GM19351 (cell line): ENCODE data around the gene FAM20A.
A peak's percentile ranks its signal among the peaks of the same experiment; 100 is the strongest.
"Not testable (repeated sequence)": the region's sequence is repeated elsewhere in the genome, so short reads cannot be mapped to it uniquely, and the experiment has no call there.

Experiments
- ATAC-seq: cut with Tn5 transposase; IDR thresholded peaks from one replicate; pipeline ENCODE4 v1.9.1; 2021; ENCODE audit warnings: mild to moderate bottlenecking, moderate library complexity; ENCODE audit not compliant: unreplicated experiment

Gene FAM20A

DNA sequence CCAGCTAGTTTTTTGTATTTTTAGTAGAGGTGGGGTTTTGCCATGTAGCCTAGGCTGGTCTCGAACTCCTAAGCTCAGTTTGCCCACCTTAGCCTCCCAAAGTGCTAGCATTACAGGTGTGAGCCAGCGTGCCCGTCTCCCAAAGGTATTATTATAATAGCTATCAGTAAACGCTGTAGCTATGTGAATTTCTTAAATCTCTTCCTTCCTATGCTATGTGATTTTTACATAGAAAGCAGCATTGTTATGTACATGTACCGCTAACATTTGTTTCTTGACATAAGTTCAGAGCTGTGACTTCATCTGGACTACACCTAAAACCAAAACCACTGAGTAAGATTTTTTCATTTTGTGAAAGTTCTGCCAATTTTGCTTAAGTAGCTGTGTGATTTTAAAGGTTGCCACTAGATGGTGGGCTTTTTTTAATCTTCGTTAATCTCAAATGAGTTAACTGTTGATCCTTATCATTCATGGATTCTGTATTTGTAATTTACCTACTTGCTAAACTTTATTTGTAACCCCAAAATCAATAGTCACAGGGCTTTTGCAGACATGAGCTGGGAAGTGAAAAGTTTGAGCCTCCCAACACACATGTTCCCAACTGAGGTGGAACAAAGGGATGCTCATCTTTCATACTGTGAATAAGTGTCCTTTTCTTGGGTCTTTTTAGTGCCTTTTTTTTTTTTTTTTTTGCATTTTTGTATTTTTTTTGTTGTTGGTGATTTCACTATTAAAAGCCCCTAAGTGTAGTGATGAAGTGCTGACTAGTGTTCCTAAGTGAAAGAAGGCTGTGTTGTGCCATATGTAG lies 67.1 kb downstream of the FAM20A start:
- ATAC-seq, result no peak

DNA sequence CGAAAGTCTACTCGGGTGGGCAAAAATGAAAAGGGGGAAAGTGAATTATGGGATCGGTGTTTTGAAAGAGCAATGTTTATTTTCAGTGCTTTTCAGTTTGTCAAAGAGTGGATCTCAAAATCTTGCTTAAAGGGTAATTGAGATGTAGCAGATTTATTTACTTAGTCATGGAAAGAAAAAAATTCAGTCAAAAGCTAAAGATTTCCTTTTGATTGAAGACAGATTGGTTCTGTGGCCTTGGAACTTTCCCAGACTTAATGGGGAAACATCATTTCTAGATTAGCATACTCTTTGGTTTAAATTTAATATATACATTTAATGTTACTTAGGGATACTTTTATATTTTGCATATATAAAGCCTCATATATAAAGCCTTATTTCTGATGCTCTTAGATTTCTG lies 68.3 kb downstream of the FAM20A start:
- ATAC-seq, result no peak

DNA sequence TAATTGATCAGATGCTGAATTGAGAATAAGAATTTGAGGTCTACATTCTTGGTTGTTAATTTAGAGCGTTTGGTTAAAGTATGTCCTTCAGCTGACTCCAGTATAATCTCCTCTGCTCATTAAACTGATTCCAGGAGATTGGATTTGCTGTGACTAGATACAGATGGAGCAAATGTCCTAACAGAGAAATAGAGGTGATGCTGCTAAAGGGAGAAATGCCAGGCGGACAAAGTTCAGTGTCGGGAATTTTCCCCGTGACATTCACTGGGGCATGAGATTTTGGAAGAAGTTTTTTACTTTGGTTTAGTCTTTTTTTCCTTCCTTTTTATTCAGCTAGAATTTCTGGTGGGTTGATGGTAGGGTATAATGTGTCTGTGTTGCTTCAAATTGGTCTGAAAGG lies 69.9 kb downstream of the FAM20A start:
- ATAC-seq, result no peak

DNA sequence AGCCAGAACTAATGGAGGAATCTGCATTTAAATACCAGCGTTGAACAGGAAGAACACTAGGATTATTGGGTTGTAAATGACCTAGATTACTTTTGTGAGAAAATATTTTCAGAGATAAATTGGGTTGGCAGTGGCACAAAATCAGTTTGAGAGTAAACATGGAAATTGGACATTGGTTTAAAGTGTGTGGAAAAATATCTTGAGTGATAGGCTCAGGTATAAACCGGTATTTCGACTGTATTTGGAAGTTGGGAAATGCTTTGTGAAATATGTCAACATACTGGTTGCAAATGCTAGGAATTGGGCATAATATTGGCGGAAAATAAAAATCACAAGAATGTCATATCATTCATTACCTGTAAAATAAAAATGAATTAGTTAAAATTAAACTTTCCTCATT lies 73.9 kb downstream of the FAM20A start:
- no peak for ATAC-seq

DNA sequence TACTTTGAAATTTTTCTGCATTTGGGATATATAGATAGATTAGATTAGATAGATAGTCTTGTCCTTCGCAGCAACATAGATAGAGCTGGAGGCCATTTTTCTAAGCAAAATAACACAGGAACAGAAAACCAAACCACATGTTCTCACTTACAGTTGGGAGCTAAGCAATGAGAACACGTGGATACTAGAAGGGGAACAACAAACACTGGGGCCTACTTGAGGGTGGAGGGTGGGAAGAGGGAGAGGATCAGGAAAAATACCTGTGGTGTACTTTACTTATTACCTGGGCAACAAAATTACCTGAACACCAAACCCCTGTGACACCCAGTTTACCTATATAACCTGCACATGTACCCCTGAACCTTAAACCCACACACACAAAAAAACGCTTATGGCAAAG lies 74.6 kb downstream of the FAM20A start:
- no peak for ATAC-seq

DNA sequence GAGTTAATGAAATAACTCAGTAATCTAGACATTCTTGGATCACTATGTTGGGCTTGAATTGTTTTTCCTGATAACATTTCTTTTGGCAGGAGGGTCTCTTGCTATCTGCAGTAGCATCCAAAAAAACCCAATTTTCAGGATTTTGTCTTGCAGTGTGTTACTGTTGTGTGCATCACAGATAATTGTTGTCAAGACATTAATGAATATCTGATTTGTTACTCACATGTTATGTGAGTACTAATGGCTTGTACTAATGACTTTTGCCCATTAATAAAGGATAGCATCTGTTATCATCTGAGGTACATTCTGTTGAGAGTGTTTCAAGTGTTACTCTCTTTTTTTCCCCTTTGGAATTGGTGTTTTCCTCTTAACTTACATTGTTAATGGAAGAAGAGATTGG lies 78.9 kb downstream of the FAM20A start:
- no peak for ATAC-seq

DNA sequence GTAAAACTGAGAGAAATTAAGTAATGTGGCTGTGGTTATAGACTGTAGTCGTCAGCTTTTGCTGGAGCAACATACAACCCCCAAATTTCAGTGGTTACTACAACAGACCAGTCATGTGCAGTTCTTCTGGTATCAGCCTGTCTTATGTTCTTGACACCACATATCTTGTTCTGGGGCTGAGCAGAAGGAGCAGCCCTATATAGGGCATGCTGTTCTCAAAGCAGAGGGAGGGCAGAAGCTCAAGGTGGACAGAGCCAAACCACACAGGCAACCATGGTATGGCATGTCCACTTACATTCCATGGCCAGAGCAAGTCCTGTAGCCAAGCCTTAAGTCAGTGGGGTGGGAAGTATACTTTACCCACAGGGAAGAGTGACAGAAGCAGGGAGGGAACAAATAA lies 81.3 kb downstream of the FAM20A start:
- ATAC-seq, result no peak

DNA sequence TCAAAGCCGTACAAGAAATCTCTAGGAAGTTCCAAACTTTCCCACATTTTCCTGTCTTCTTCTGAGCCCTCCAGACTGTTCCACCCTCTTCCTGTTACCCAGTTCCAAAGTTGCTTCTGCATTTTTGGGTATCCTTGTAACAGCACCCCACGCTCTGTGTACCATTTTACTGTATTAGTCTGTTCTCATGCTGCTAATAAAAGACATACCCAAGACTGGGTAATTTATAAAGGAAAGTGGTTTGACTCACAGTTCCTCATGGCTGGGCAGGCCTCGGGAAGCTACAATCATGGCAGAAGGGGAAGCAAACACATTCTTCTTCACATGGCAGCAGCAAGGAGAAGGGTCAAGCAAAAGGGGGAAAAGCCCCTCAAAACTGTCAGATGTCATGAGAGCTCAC lies 82.1 kb downstream of the FAM20A start:
- not testable (repeated sequence) for ATAC-seq

DNA sequence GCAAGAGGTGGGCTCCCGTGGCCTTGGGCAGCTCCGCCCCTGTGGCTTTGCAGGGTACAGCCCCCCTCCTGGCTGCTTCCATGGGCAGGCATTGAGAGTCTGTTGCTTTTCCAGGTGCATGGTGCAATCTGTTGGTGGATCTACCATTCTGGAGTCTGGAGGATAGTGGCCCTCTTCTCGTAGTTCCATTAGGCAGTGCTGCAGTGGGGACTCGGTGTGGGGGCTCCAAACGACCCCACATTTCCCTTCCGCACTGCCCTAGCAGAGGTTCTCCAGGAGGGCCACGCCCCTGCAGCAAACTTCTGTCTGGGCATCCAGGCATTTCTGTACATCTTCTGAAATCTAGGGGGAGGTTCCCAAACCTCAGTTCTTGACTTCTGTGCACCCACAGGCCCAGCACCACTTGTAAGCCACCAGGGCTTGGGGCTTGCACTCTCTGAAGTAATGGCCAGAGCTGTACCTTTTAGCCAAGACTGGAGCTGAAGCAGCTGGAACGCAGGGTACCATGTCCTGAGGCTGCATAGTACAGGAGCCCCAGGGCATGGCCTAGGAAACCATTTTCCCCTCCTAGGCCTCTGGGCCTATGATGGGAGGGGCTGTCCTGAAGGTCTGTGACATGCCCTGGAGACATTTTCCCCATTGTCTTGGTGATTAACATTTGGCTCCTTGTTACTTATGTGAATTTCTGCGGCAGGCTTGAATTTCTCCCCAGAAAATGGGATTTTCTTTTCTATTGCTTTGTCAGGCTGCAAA lies 82.9 kb downstream of the FAM20A start:
- ATAC-seq, result no peak

DNA sequence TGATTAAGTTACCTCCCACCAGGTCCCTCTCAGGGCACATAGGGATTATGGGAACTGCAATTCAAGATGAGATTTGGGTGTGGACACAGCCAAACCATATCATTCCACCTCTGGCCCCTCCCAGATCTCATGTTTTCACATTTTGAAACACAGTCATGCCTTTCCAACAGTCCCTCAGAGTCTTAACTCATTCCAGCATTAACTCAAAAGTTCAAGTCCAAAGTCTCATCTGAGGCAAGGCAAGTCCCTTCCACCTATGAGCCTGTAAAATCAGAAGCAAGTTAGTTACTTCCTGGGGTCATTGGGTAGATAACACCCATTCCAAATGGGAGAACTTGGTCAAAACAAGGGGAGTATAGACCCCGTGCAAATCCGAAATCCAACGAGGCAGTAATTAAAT lies 83.6 kb downstream of the FAM20A start:
- ATAC-seq, result not testable (repeated sequence)

DNA sequence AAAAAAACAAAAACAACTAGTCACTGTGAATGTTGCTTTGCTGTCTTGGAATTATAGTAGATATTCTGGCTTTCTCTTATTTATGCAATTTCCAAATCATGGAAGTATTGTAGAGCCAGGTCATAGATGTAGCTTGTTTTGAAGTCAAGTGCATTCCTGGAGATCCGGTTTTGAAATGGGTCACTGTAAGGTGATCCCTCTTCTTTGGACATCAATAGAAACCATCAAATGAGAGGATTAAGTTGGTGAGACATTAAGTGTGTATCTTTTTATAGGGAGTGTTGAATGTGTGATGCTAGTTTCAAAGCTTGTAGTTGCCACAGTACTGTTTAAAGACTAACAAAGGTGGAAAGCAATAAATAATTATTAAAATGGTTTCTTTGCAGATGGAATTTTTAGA lies 84.4 kb downstream of the FAM20A start:
- no peak for ATAC-seq

DNA sequence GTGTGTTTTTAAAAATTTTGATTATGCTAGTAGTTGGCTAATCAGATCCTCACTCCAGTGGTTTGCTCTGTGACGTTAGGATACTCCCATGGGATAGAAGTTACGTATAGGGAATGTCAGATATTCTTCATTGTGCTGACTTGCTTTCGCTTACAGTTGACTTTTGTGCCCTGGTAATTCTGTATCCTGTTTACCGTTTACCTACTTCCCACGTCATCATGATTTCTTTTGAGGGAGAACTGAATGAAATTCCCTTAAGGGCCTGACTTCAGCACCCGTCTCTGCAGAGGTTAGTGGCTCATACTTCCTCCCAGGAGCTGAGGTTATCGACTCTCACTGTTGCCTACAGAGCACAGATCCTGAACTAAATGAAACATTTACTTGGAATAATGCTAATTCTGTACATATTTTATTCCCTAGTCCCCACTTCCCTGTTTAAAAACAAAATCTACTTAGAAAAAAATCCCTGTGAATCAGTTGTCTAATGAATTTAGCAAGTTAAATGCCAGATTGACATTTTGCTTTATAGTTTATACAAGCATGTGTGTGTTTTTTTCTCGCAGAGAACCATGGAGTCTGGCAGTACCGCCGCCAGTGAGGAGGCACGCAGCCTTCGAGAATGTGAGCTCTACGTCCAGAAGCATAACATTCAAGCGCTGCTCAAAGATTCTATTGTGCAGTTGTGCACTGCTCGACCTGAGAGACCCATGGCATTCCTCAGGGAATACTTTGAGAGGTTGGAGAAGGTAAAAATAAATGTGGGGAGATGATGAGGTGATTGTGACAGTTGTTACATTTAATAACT lies 86.1 kb downstream of the FAM20A start:
- no peak for ATAC-seq

DNA sequence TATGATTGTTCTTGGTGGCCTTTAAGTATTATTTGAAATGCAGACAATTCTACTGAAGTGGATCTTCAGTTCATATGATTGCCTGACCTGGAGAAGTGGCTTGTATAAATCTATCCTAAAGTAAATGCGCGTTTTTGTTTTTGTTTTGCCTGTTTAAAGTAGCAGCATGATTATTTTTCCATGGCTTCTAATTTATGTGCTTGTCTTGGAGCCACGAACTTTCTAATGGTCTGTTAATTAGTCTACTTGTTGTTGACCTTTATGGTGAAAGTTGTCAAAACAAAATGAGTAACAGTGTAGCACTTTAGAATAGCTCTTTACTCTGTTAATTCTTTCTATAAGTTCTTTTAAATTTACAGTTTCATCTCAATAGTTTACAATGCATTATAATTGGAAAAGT lies 87.2 kb downstream of the FAM20A start:
- no peak for ATAC-seq

DNA sequence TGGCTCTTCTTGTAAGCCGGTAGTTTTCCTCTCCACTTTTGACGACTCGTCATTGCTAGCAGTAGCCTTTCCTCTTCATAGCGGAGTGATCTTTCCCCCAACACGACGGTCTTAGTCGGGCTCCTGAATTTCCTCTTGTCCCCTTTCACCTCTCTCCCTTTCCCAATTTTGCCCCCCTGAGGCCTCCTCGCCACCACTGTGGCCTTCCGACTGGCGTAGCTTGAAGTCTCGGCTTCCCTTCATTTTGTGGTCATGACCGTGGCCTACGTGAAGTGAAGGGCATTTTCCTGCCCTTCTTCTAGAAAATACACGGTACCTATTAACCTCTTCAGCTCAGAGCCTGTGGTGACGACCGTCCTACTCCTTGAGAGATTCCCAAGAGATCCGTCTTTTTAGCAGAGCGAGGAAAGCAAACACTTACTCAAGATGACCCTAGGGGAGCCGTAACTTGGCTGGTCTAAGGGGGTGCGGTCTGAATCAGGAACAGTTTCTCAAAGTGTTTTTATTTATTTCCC lies 88.2 kb downstream of the FAM20A start:
- no peak for ATAC-seq

DNA sequence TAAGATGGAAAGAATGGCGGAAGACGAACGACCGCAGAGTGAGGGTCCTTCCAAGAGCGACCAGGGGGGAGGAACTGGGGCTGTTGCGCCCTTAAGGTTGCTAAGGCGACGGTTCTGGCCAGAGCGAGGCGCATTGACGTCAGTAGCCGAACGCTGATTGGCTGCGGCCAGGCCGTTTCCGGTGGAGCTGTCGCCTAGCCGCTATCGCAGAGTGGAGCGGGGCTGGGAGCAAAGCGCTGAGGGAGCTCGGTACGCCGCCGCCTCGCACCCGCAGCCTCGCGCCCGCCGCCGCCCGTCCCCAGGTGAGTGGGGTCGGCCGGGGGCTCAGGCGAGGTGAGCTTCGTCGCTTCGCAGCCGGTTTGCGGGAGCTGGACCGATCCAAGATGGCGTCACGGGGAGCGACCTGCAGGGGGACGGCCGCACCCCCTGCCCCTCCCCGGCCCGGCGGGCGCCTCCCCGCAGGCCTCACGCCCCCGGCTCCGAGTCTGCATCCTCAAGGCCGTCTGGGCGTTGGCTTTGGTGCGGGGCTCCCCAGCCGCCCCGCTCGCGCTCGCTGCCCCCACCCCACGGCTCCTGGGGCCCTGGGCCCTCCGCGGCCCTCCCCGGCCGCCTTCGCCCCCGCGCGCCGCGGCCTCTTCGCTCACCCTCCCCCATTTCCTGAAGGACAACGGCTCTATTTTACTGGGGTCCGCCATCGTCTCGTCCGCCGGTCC lies 88.8 kb downstream of the FAM20A start, which contains the start of gene PRKAR1A:
Gene PRKAR1A (plus strand): TSS at position 184 of the 713 bp plus-strand sequence. CDS start 2,970 bp downstream, outside the sequence.
- ATAC-seq, result peak; percentile 88

DNA sequence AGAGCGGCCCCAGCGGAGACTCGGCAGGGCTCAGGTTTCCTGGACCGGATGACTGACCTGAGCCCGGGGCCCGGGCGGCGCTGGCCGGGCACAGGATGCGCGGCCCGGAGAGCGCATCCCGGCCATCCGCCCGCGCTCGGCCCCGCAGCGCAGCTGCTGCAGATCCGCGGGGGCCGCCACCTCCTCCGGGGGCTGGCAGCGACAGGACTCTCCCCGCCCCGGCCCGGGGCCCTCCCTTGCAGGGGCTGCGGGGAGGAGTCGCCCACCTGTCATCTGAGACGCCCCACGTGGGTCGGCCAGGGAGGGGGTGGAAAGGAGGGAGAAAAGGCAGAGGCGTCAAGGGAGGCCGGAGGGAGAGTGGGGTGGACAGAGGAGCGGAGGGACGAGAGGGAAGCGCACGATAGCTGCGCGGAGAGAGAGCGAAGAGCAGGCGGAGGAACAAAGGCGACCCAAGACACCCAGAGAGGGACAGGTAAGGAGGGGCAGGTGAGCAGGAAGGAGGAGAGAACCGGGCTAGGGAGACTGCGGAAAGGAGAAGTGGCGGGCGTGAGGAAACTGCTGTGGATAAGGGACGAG lies 89.4 kb downstream of the FAM20A start:
- ATAC-seq, result peak; percentile 42

DNA sequence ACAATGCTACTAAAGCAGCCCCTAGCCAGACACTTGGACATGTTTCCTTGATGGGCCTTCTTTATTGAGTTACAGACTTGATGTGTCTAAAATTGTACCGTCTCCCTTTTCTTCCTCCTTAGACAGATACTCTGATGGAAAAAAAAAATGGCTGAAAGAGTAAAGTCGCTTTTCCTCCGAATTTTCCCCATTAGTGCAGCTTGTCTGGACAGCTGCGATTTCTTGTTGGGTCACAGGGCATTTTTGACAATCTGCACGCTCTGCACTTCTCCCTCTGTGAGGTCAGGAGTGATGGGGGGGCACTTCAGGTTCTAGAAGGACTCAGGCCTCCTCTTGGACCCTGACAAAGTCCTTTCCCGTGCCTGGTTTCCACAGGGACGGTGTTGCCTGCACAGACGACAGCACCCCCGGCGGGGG lies 89.9 kb downstream of the FAM20A start:
- no peak for ATAC-seq

DNA sequence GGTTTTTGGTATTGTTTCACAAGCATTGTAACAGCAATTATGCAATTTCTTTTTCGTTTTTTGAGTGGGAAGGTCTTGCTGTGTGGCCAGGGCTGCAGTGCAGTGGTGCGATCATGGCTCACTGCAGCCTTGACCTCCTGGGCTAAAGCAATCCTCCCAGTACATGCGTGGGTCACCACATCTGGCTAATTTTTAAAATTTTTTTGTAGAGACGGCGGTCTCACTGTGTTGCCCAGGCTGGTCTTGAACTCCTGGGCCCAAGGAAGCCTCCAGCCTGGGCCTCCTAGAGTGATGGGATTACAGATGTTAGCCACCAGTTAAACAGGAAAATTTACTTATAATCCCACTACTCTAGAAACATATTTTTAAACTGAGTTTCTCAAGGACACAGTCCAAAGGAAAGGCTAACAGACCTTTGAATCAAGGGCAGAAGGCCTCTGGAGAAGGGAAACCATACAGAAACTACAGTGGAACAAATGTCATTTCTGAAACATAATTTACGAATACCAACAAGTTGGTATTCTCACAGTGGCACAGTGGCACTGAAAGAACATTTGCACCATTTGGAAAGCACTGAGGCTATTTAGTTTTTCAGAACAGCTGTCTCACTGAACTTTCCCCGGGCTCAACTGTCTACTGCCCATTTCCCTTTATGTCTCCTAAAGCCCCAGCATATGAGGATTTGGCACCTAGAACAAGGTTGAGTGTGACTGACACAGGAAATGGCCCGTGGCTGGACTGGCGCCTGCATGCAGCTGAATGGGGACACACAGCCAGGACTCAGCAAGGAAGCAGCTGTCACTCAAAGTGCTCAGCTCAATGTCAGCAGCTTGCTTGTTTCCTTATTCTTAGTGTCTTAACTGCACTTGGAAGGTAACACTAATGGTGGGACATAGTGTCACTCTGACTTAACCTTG lies 91.8 kb downstream of the FAM20A start:
- ATAC-seq, result no peak

DNA sequence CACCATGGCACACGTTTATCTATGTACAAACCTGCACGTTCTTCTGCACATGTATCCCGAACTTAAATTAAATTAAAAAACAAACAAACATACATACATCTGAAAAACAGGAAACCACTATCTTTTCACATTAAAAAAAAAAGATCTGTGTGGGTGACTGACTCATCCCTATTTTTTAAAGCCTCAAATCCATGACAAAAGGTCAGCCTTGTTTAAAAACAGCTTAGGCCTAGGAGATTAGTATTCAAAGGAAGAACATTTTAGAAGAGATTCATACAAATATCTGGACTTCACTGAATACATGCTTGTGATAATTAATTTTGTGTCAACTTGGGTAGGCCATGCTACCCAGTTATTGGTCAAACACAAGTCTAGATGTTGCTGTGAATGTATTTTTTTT lies 93.6 kb downstream of the FAM20A start:
- no peak for ATAC-seq
